GM21576 (cell line): ENCODE data around the gene ARL10.

ENCODE experiments used
- ATAC-seq: cut with Tn5 transposase; IDR thresholded peaks from one replicate; pipeline ENCODE4 v1.9.1; 2021; ENCODE audit warnings: mild to moderate bottlenecking, moderate library complexity; ENCODE audit not compliant: unreplicated experiment

ARL10 gene, protein sequence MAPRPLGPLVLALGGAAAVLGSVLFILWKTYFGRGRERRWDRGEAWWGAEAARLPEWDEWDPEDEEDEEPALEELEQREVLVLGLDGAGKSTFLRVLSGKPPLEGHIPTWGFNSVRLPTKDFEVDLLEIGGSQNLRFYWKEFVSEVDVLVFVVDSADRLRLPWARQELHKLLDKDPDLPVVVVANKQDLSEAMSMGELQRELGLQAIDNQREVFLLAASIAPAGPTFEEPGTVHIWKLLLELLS

GRCh38 chr5:176365351-176366231, at the start of gene ARL10:
ARL10 (plus strand) TSS chr5:176365487; CDS start chr5:176365564, 77 bp downstream.
- ATAC-seq, result no peak

- no peak for ATAC-seq
Measured at GRCh38 chr5:176317534-176318374, 47.5 kb upstream of the ARL10 start.

- ATAC-seq, result no peak
Measured at GRCh38 chr5:176319827-176320554, 45.3 kb upstream of the ARL10 start.

DNA sequence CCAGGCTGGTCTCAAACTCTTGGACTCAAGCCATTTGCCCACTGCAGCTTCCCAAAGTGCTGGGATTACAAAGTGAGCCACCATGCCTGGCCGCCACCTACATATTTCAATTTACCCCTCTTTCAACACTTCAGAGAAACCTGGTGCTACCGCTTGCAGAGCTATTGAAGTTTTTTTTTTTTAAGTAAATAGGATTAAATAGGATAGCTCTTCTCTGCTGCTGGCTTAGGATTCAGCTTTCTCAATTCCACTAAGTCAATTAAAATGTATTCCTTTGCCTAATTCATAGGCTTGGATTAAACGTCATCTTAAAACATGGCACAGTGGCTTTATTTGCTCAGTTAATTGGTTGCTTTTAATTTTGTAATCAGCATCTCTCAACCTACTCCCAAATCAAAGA, 44.7 kb upstream of the ARL10 start:
- no peak for ATAC-seq

DNA sequence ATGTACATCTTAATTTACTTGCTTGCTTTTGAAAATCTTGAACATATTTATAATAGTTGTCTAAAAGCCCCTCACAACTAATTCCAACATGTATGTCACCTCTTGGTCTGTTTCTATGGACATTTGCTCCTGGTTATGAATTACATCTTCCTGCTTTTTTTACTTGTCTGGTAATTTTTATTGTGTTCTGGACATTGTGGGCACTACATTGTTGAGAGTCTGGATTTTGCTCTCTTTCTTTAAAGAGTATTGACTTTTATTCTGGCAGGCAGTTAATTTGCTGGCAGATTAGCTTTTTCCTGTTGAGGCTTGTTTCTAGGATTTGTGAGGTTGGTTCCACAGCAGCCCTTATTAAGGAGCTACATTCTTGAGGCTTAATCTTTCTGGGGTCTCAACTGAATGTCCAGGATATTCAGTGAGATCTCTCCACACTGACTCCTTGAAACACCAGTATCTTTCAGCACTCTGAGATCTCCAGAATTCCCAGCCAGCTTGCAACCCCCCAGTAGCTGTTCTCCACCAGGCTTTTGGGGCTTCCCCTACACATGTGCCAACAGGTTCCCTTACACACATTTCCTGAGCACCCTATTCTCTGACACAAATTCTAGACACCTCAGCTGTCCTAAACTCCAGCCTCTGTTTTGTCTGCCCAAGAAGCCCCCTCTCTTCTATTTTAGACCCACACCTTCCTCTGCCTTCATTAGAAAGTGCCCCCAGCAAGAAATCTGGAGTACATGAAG, 31.1 kb upstream of the ARL10 start:
- no peak for ATAC-seq

DNA sequence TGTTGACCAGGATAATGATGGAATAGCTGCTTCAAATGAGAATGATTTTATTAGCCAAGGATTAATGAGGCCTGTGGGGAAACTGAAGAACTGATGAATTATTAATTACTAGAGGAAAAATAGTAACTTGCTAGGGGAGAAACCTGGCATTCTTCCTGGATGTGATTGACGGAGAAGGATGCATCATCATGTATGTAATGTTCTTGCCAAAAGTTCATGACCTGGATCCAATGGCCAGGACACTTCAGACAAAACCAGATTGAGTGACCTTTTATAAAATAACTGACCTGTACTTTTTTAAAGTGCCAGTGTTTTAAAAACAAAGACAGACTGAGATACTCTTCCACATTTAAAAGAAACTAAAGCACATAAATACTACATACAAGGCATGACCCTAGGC, 27.4 kb upstream of the ARL10 start:
- ATAC-seq, result no peak

- no peak for ATAC-seq
Measured at GRCh38 chr5:176339304-176339703, 26.0 kb upstream of the ARL10 start.

- no peak for ATAC-seq
Measured at GRCh38 chr5:176341325-176342157, 23.7 kb upstream of the ARL10 start.

DNA sequence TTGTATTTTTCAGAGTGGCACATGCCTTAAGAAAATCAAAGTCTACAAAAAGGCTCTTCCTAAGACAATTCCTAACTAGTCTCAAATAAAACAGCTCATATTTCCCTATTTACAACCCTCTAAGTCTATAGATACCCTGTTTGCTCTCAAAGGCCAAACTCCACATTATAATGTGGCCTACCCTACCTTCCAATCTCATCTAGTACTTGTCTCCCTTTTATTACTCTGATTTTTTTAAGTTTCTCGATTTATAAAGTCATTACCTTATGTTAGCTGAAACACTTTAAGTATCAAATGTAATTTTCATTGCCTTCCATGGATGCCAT, 23.2 kb upstream of the ARL10 start:
- ATAC-seq, result no peak

DNA sequence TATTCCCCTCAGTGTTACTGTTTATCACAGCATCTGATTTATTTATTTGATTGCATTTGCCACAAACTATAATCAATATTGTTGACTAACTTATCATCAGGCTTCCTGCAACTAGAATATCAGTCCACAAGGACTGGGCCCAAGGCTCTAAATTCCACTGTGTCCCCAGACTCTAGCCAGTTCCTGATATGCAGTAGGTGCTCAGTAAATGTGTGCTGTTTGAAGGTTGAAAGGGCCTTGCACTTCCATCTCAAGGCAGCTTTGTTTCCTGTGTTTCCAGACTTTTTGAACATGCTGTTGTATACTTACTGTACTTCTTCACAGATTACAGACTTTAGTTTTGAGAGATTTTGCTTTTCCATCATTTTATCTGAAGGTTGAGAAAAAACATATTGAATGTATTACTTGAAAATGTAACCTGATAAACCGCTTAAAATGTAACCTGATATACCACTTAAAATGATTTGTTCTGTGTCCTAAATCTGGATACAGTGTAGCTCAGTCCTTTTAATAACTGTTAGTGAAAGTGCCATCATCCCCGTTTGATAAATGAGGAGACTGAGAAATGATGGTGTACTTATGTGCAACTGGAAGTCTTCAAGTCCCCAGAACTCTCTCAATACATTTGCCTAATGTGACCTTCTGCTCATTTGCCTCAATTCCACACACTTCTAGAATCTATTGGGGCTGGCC, 22.4 kb upstream of the ARL10 start:
- ATAC-seq, result no peak

- no peak for ATAC-seq
Measured at GRCh38 chr5:176350416-176350815, 14.9 kb upstream of the ARL10 start.

- ATAC-seq, result no peak
Measured at GRCh38 chr5:176352116-176352878, 13.0 kb upstream of the ARL10 start.

GRCh38 chr5:176353533-176353932, 11.8 kb upstream of the ARL10 start:
- ATAC-seq, result no peak

DNA sequence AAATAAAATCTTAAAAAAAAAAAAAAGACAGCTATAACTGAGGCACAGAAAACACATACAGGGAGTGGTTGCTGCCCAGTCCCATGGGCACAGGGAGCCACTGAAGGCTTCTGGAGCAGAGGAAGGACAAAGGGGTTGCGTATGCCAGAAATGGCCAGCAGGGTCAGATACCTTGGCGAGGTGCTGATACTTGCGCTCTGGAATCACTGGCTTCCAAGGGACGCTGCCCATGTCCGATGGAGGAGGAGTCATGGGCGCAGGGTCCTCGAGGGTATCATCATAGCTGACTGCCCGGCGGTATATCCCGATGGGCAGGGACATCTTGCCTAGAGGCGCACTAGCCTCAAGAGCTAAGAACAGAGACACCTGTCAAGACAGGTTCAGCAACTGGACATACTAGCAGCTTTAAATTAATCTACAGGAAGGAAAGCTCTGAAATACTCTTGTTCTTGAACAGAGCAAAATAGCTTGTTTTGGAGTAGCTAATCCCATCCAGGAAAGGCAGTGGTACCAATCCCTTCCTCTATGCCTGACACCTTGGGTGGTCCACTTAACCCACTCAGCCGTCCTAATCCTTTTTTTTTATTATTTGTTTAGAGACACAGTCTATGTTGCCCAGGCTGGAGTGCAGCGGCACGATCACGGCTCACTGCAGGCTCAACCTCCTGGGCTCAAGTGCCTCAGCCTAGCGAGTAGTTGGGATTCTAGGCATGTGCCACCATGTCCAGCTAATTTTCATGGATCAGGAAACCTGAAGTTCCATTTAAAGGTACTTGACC, 9.7 kb upstream of the ARL10 start:
- ATAC-seq, result no peak

DNA sequence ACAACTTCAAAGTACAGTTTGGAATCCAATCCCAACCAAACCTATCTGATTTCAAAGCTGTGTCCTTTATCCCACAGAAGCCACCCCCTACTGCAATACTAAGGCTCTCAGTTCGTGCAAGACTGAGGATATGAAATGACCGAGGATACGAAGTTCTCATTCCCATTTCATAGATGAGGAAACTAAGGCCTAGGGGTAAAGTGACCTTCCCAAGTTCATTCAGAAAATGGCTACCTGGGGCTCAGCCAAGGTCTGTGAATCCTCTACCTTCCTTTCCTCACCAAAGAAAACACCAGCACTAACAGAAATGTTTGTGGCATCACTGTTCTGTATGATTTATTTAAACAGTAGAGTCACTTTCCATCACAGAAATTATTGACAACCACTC, 9.1 kb upstream of the ARL10 start:
- ATAC-seq, result no peak

- no peak for ATAC-seq
Measured at GRCh38 chr5:176359658-176360057, 5.6 kb upstream of the ARL10 start.

DNA sequence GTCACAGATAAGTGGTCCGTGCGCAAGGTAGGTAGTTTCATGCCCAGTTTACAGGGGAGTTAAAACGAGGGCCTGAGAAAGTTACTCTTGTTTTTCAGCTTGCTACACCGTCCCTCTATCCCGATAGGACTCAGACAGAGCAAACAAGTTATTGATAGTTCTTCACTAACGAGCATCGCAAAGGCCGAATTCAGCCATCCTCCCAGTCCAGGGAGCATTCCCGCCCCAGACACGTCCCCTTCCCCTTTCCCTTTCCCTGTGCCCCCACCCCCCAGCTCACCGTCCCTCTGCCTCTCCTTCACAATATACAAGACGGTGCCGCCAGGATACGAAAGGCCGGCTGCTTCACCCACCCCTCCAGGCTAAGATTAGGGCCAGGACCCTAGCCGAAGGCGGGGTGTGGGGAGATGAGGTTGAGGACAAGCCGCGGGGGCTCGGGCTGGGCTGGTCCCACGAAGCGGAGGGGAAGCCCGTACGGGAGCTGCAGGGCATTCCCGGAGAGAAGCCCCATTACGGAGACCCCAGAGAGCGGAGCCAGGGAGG, 4.3 kb upstream of the ARL10 start:
- no peak for ATAC-seq
